ENCODE results near the gene NUAK2.

The NUAK2 gene

DNA sequence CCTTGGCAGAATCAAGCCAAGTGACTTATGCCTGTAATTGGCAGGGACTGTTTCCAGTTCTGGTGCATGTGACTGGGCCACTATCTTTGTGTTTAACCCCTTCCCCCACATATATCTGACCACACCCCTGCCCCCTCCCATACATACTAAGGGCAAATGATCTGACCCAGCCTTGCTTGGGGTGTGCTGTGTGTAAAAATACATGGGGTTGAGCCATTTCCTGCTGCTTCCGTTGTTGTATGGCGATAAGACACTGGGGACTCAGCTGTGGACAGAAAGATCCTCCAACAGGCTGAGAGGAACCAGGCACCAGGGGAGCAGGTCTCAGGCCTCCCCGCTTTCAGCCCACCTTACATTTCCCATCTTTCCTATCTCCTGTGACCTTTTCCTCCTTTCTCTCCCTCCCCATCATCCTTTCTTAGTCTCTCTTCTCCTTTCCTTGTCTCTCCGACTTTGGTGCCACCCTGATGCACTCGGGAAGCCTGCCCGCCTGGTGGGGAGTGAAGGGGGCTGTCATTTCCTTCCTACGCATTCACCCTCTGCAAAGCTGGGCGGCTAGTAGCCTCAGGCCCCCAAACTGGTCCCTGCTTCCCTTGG, 54.1 kb downstream of the NUAK2 start (continued):
- TF ChIP-seq, protein P1, sequence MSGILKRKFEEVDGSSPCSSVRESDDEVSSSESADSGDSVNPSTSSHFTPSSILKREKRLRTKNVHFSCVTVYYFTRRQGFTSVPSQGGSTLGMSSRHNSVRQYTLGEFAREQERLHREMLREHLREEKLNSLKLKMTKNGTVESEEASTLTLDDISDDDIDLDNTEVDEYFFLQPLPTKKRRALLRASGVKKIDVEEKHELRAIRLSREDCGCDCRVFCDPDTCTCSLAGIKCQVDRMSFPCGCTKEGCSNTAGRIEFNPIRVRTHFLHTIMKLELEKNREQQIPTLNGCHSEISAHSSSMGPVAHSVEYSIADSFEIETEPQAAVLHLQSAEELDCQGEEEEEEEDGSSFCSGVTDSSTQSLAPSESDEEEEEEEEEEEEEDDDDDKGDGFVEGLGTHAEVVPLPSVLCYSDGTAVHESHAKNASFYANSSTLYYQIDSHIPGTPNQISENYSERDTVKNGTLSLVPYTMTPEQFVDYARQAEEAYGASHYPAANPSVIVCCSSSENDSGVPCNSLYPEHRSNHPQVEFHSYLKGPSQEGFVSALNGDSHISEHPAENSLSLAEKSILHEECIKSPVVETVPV (CRISPR knock-in tag; IDR thresholded peaks at IDR 0.05) = no peak
- no peak for TF ChIP-seq ARNTL (CRISPR knock-in tag; IDR thresholded peaks at IDR 0.05; ENCODE audit: borderline replicate concordance, low read depth)
- TF ChIP-seq TOX (CRISPR knock-in tag; IDR thresholded peaks at IDR 0.05; ENCODE audit: borderline replicate concordance) = no peak

DNA sequence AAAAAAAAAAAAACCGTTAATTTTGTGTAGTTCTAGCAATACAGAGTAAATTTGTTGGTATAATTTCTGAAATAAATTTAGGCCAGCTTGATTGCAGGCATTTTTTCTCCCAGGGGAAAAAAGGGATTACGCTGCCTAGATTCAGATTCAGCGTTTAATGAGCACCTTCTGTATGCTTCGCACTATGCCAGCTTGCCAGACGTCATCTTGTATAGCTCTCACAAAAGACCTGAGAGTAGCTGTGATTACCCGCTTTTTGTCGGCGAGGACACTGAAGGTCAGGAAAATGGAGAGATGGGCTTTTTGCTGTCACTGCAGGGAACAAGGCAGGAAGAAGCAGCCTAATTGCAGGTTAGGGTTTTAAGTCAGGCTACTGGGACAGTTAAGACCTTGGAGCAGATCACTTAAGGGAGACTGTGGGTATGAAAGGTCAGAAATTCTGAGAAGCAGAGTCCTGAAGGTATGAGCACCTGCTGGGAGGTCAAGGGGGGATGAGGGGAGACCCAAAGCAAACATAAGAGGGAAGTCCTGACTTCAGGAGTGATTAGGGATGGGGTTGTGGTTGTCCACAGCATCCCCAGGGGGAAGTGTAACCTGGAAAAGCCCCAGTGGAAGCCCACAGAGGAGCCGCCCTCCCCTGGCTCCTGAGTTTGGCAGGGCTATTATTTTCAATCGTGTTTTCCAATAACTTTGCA, 54.8 kb downstream of the NUAK2 start:
- TF ChIP-seq ARNTL (CRISPR knock-in tag; IDR thresholded peaks at IDR 0.05; ENCODE audit: borderline replicate concordance, low read depth) (no peak), RARB (CRISPR knock-in tag; IDR thresholded peaks at IDR 0.05) (no peak), TCF4 (CRISPR knock-in tag; IDR thresholded peaks at IDR 0.05; ENCODE audit: borderline replicate concordance) (no peak)
- TF ChIP-seq, protein P1 (CRISPR knock-in tag; IDR thresholded peaks at IDR 0.05) = no peak
- ATAC-seq = no peak

DNA sequence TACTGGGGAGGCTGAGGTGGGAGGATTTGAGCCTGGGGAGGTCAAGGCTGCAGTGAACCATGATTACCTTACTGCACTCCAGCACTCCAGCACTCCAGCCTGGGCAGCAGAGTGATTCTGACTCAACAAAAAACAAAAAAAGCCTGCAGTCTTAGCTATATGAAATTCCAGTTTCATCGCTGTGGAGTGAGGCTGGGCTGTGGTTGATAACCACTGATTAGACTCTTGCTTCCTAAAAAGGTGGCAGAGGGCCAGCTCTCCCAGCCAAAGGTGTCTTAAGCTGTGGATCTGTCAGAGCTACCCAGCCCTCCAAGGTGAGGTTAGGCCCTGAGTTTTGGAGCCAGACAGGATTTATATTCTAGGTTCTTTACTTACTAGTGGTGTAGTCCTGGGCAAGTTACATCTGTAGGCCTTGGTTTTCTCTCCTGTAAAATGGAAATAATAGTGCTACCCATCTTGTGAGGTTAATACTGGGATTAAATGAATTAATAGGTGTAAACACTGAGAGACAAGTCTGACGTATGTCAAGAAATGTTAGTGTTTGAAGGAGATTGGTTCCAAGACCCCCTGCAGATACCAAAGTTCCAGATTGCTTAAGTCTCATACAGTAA, 57.9 kb downstream of the NUAK2 start:
- TF ChIP-seq OSR1 (CRISPR knock-in tag; IDR thresholded peaks at IDR 0.05) = no peak
- TF ChIP-seq RARB (CRISPR knock-in tag; IDR thresholded peaks at IDR 0.05) = no peak
- no peak for TF ChIP-seq BACH2 (CRISPR knock-in tag; IDR thresholded peaks at IDR 0.05; ENCODE audit: borderline replicate concordance)
- TF ChIP-seq GLIS3 (CRISPR knock-in tag; IDR thresholded peaks at IDR 0.05) = no peak
- no peak for TF ChIP-seq ARNTL (CRISPR knock-in tag; IDR thresholded peaks at IDR 0.05; ENCODE audit: borderline replicate concordance, low read depth)
- no peak for TF ChIP-seq ZNF70 (CRISPR knock-in tag; IDR thresholded peaks at IDR 0.05)
- no peak for TF ChIP-seq ZFP30 (CRISPR knock-in tag; IDR thresholded peaks at IDR 0.05)
- no peak for TF ChIP-seq ZC3H10 (CRISPR knock-in tag; IDR thresholded peaks at IDR 0.05)
- no peak for TF ChIP-seq TOX (CRISPR knock-in tag; IDR thresholded peaks at IDR 0.05; ENCODE audit: borderline replicate concordance)
- TF ChIP-seq, protein P2, sequence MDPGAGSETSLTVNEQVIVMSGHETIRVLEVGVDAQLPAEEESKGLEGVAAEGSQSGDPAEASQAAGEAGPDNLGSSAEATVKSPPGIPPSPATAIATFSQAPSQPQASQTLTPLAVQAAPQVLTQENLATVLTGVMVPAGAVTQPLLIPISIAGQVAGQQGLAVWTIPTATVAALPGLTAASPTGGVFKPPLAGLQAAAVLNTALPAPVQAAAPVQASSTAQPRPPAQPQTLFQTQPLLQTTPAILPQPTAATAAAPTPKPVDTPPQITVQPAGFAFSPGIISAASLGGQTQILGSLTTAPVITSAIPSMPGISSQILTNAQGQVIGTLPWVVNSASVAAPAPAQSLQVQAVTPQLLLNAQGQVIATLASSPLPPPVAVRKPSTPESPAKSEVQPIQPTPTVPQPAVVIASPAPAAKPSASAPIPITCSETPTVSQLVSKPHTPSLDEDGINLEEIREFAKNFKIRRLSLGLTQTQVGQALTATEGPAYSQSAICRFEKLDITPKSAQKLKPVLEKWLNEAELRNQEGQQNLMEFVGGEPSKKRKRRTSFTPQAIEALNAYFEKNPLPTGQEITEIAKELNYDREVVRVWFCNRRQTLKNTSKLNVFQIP (CRISPR knock-in tag; IDR thresholded peaks at IDR 0.05; ENCODE audit: borderline replicate concordance, low read depth) = no peak
- TF ChIP-seq SNAI2 (CRISPR knock-in tag; IDR thresholded peaks at IDR 0.05) = no peak
- TF ChIP-seq, protein P3, sequence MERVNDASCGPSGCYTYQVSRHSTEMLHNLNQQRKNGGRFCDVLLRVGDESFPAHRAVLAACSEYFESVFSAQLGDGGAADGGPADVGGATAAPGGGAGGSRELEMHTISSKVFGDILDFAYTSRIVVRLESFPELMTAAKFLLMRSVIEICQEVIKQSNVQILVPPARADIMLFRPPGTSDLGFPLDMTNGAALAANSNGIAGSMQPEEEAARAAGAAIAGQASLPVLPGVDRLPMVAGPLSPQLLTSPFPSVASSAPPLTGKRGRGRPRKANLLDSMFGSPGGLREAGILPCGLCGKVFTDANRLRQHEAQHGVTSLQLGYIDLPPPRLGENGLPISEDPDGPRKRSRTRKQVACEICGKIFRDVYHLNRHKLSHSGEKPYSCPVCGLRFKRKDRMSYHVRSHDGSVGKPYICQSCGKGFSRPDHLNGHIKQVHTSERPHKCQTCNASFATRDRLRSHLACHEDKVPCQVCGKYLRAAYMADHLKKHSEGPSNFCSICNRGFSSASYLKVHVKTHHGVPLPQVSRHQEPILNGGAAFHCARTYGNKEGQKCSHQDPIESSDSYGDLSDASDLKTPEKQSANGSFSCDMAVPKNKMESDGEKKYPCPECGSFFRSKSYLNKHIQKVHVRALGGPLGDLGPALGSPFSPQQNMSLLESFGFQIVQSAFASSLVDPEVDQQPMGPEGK (CRISPR knock-in tag; IDR thresholded peaks at IDR 0.05; ENCODE audit: borderline replicate concordance) = no peak
- no peak for TF ChIP-seq ZNF565 (CRISPR knock-in tag; conservative IDR thresholded peaks at IDR 0.05; ENCODE audit: low read depth)
- TF ChIP-seq, protein P4, sequence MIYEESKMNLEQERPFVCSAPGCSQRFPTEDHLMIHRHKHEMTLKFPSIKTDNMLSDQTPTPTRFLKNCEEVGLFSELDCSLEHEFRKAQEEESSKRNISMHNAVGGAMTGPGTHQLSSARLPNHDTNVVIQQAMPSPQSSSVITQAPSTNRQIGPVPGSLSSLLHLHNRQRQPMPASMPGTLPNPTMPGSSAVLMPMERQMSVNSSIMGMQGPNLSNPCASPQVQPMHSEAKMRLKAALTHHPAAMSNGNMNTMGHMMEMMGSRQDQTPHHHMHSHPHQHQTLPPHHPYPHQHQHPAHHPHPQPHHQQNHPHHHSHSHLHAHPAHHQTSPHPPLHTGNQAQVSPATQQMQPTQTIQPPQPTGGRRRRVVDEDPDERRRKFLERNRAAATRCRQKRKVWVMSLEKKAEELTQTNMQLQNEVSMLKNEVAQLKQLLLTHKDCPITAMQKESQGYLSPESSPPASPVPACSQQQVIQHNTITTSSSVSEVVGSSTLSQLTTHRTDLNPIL (CRISPR knock-in tag; IDR thresholded peaks at IDR 0.05; ENCODE audit: low read depth) = no peak
- no peak for TF ChIP-seq TCF4 (CRISPR knock-in tag; IDR thresholded peaks at IDR 0.05; ENCODE audit: borderline replicate concordance)
- no peak for TF ChIP-seq ISL1 (CRISPR knock-in tag; IDR thresholded peaks at IDR 0.05)
- ATAC-seq = no peak; the same call in 2 of the 3 replicates

DNA sequence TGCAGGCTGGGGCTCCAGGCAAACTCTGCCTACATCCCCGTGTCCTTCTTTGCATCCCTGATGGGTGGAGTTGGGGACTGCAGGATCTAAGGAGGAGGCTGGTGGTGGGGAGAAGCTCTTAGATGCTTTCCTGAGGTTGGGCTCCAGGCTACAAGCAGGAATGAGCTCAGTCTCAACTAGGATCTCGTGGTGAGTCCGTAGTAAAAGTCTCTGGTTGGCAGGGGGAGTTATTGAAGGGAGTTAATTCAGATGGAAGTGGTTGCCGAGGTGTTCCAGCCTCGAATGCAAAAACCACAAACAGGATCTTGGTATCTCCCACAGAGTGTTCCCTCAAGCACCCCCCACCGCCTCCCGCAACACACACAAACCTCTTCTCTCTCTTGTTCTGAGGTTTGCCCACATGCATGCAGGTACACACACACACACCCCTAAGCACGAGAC, 58.8 kb downstream of the NUAK2 start:
- ATAC-seq = peak; percentile 17; the same call in 2 of the 3 replicates
- TF ChIP-seq ZNF70 (CRISPR knock-in tag; IDR thresholded peaks at IDR 0.05) (no peak), ZFP3 (CRISPR knock-in tag; IDR thresholded peaks at IDR 0.05) (no peak), RARB (CRISPR knock-in tag; IDR thresholded peaks at IDR 0.05) (no peak), ZC3H10 (CRISPR knock-in tag; IDR thresholded peaks at IDR 0.05) (no peak), ZNF8 (CRISPR knock-in tag; IDR thresholded peaks at IDR 0.05) (no peak), BACH2 (CRISPR knock-in tag; IDR thresholded peaks at IDR 0.05; ENCODE audit: borderline replicate concordance) (no peak), ISL1 (CRISPR knock-in tag; IDR thresholded peaks at IDR 0.05) (no peak), SNAI2 (CRISPR knock-in tag; IDR thresholded peaks at IDR 0.05) (no peak)
- TF ChIP-seq, protein P1 (CRISPR knock-in tag; IDR thresholded peaks at IDR 0.05) = no peak
- TF ChIP-seq, protein P5, sequence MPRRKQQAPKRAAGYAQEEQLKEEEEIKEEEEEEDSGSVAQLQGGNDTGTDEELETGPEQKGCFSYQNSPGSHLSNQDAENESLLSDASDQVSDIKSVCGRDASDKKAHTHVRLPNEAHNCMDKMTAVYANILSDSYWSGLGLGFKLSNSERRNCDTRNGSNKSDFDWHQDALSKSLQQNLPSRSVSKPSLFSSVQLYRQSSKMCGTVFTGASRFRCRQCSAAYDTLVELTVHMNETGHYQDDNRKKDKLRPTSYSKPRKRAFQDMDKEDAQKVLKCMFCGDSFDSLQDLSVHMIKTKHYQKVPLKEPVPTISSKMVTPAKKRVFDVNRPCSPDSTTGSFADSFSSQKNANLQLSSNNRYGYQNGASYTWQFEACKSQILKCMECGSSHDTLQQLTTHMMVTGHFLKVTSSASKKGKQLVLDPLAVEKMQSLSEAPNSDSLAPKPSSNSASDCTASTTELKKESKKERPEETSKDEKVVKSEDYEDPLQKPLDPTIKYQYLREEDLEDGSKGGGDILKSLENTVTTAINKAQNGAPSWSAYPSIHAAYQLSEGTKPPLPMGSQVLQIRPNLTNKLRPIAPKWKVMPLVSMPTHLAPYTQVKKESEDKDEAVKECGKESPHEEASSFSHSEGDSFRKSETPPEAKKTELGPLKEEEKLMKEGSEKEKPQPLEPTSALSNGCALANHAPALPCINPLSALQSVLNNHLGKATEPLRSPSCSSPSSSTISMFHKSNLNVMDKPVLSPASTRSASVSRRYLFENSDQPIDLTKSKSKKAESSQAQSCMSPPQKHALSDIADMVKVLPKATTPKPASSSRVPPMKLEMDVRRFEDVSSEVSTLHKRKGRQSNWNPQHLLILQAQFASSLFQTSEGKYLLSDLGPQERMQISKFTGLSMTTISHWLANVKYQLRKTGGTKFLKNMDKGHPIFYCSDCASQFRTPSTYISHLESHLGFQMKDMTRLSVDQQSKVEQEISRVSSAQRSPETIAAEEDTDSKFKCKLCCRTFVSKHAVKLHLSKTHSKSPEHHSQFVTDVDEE (CRISPR knock-in tag; IDR thresholded peaks at IDR 0.05) = no peak

Data from SK-N-SH treated with all-trans-retinoic acid at 6 μM for 48 hours (cell line).